Mucosa of descending colon (tissue), 3 donors: ENCODE data around the gene PLAAT4. TPM values are rescaled to one million over a fixed set of nuclear protein-coding genes. Genes with fewer than 3 reads are reported as not detected.
A peak's percentile ranks its signal among the peaks of the same experiment; 100 is the strongest.

Source experiments
- ATAC-seq: fragments of 200-7000 bp; cut with Tn5 transposase; one replicate; pipeline ENCODE4 v1.9.1; 2020; ENCODE audit warnings: mild to moderate bottlenecking, moderate library complexity
- DNase-seq, 3 donors: peaks; one replicate each; pipeline ENCODE4 v3.0.0-alpha.2; 2020
- H3K36me3 ChIP-seq: fragments of 200-600 bp; one replicate; pipeline ENCODE4 v1.8.0; 2021; ENCODE audit warnings: low read depth, mild to moderate bottlenecking
- H3K4me1 ChIP-seq: fragments of 200-600 bp; one replicate; pipeline ENCODE4 v1.8.0; 2021; ENCODE audit warnings: low read depth, mild to moderate bottlenecking
- H3K4me3 ChIP-seq: fragments of 200-600 bp; one replicate; pipeline ENCODE4 v1.8.0; 2021; ENCODE audit warnings: mild to moderate bottlenecking
- H3K9me3 ChIP-seq: fragments of 200-600 bp; one replicate; pipeline ENCODE4 v1.8.0; 2021; ENCODE audit warnings: mild to moderate bottlenecking
- CTCF ChIP-seq: fragments of 200-600 bp; IDR thresholded peaks from one replicate; pipeline ENCODE4 v1.8.0; 2022; ENCODE audit warnings: antibody characterized with exemption, mild to moderate bottlenecking
- intact Hi-C, 2 donors: fragments of 100-400 bp; cut with DNase I in 1 of 2; cut with micrococcal nuclease in 1 of 2; formaldehyde crosslinking; loops; one replicate each; pipeline versions ENCODE4 v1.11.0 to v1.11.1; 2022; cut with DNase I, micrococcal nuclease
- total RNA-seq, 3 donors: library from RNA; stranded (reverse); fragmentation: NEBNext Ultra II Directional in 2 of 3; extraction: Animal tissue kit (Norgen Biotek cat#: 25700) in 2 of 3; gene quantifications; one replicate each; pipeline versions ENCODE4 v1.2.1 to v1.2.4, GENCODE V29; 2021 to 2023
- donor health status: DM: no; HTN: no; CAD: no; lungs with moderate emphysema.
- donor health status: DM: no; HTN: no; CAD: no.
- donor health status: DM: no; HTN: yes; CAD: no.

PLAAT4 gene
- total RNA-seq, 3 donors from 2014 or later, result 57.0 to 99.0 (median 96.7) TPM

- DNase-seq, result no peak
- Histone ChIP-seq H3K36me3 (no peaks in the 10 kb centered on the region), H3K9me3 (no peaks in the 10 kb centered on the region), H3K4me3 (no peak overlapping the region), H3K4me1 (peaks cover 5% of the 10 kb centered on the region)
- intact Hi-C loops, result no loop called here
- no peak for TF ChIP-seq CTCF
- ATAC-seq, result peak; percentile 32
Measured at GRCh38 chr11:63491636-63492372, 44.8 kb upstream of the PLAAT4 start.

GRCh38 chr11:63492441-63492840 is 44.2 kb upstream of the PLAAT4 start:
- Histone ChIP-seq H3K4me1 (peaks cover 5% of the 10 kb centered on the region), H3K36me3 (no peaks in the 10 kb centered on the region), H3K4me3 (no peak overlapping the region), H3K9me3 (no peaks in the 10 kb centered on the region)
- no peak for TF ChIP-seq CTCF
- no peak for ATAC-seq
- DNase-seq, result no peak
- intact Hi-C loops, result no loop called here

- Histone ChIP-seq H3K4me1 (peaks cover 5% of the 10 kb centered on the region), H3K36me3 (no peaks in the 10 kb centered on the region), H3K9me3 (no peaks in the 10 kb centered on the region), H3K4me3 (no peak overlapping the region)
- DNase-seq (no peak), ATAC-seq (no peak)
- TF ChIP-seq CTCF, result no peak
- intact Hi-C loops, result no loop called here
Measured at GRCh38 chr11:63493127-63493526, 43.5 kb upstream of the PLAAT4 start.

- no peaks in the 10 kb centered on the region for H3K36me3 ChIP-seq
- TF ChIP-seq CTCF, result no peak
- ATAC-seq, result no peak
- peaks cover 9% of the 10 kb centered on the region for H3K9me3 ChIP-seq
- no peak overlapping the region for H3K4me3 ChIP-seq
- no peak for DNase-seq
- intact Hi-C loops, result no loop called here
- H3K4me1 ChIP-seq, result peaks cover 5% of the 10 kb centered on the region
Measured at GRCh38 chr11:63494975-63495374, 41.6 kb upstream of the PLAAT4 start.

GRCh38 chr11:63499874-63500273 is 36.7 kb upstream of the PLAAT4 start:
- Histone ChIP-seq H3K9me3 (peaks cover 15% of the 10 kb centered on the region), H3K4me3 (no peak overlapping the region), H3K36me3 (no peaks in the 10 kb centered on the region), H3K4me1 (no peaks in the 10 kb centered on the region)
- ATAC-seq (no peak), DNase-seq (no peak)
- TF ChIP-seq CTCF, result no peak
- intact Hi-C loops, result no loop called here
